ENCODE measurements around the gene GAB1. TPM values are rescaled to one million over a fixed set of nuclear protein-coding genes. Genes with fewer than 3 reads are reported as not detected.

GAB1 gene
- total and polyA plus RNA-seq, 2 of the 13 experiments (the other 11 are each of a cell fraction or from before 2014, with no cell fraction given), result 8.7 to 14.7 TPM

GRCh38 chr4:143513314-143514168, 176.9 kb downstream of the GAB1 start, which contains the start of gene SMARCA5 (continued):
- TF ChIP-seq LBX2 (CRISPR knock-in tag; IDR thresholded peaks at IDR 0.05; ENCODE audit: borderline replicate concordance), result peak; percentile 48; the same call in 1 of the 2 replicates
- peak; percentile 56 for TF ChIP-seq PITX1 (CRISPR knock-in tag; IDR thresholded peaks at IDR 0.05)
- no peak for TF ChIP-seq RERE (CRISPR knock-in tag; IDR thresholded peaks at IDR 0.05; ENCODE audit: low read depth)
- peak; percentile 97 for TF ChIP-seq CHD2 (IDR thresholded peaks at IDR 0.05; ENCODE audit: low read depth, low read length)
- peak; percentile 86 for TF ChIP-seq YEATS4 (CRISPR knock-in tag; IDR thresholded peaks at IDR 0.05; ENCODE audit: borderline replicate concordance)
- TF ChIP-seq ZNF12 (CRISPR knock-in tag; IDR thresholded peaks at IDR 0.05), result peak; percentile 7
- TF ChIP-seq SIX4 (CRISPR knock-in tag; IDR thresholded peaks at IDR 0.05), result no peak
- TF ChIP-seq MTA3 (CRISPR knock-in tag; IDR thresholded peaks at IDR 0.05), result no peak
- no peak for TF ChIP-seq ETV5 (CRISPR knock-in tag; IDR thresholded peaks at IDR 0.05; ENCODE audit: borderline replicate concordance)
- TF ChIP-seq, protein P1, sequence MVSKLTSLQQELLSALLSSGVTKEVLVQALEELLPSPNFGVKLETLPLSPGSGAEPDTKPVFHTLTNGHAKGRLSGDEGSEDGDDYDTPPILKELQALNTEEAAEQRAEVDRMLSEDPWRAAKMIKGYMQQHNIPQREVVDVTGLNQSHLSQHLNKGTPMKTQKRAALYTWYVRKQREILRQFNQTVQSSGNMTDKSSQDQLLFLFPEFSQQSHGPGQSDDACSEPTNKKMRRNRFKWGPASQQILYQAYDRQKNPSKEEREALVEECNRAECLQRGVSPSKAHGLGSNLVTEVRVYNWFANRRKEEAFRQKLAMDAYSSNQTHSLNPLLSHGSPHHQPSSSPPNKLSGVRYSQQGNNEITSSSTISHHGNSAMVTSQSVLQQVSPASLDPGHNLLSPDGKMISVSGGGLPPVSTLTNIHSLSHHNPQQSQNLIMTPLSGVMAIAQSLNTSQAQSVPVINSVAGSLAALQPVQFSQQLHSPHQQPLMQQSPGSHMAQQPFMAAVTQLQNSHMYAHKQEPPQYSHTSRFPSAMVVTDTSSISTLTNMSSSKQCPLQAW (CRISPR knock-in tag; IDR thresholded peaks at IDR 0.05), result peak; percentile 13; the same call in 1 of the 2 replicates
- TF ChIP-seq NFRKB (IDR thresholded peaks at IDR 0.05), result no peak
- peak; percentile 30; the same call in 1 of the 2 replicates for TF ChIP-seq ZNF749 (CRISPR knock-in tag; IDR thresholded peaks at IDR 0.05; ENCODE audit: borderline replicate concordance)
- TF ChIP-seq ZNF10 (CRISPR knock-in tag; IDR thresholded peaks at IDR 0.05; ENCODE audit: borderline replicate concordance, low read depth), result no peak
- no peak for TF ChIP-seq HNF1A (IDR thresholded peaks at IDR 0.05; ENCODE audit: low read depth)
- no peak for TF ChIP-seq HNF1A (CRISPR knock-in tag; IDR thresholded peaks at IDR 0.05; ENCODE audit: borderline replicate concordance)
- TF ChIP-seq MED13 (CRISPR knock-in tag; IDR thresholded peaks at IDR 0.05), result 0 out of 2 replicates have a peak, but pooled peaks have one; percentile 27
- no peak for TF ChIP-seq PPARG (CRISPR knock-in tag; conservative IDR thresholded peaks at IDR 0.05)
